Keratinocyte (primary cell): Measurements from ENCODE around the gene RNF175. TPM values are rescaled to one million over a fixed set of nuclear protein-coding genes. Genes with fewer than 3 reads are reported as not detected.

Experiments used
- DNase-seq: peaks from one replicate; pipeline ENCODE4 v3.0.0-alpha.2; 2011; ENCODE audit warnings: low read depth, missing footprints, low spot score
- FAIRE-seq: peaks from 2 replicates; lab custom pipeline; 2011; peaks lifted over from hg19 to GRCh38; lab: Jason Lieb, UNC
- H2AFZ ChIP-seq: 2 replicates; pipeline ENCODE4 v1.6.0; 2012; ENCODE audit warnings: low read length, control low read depth, inconsistent platforms; ENCODE audit not compliant: control insufficient read depth
- H3K27ac ChIP-seq: 2 replicates; pipeline ENCODE4 v1.5.1; 2011; ENCODE audit warnings: low read length; ENCODE audit not compliant: control insufficient read depth, insufficient read depth
- H3K27me3 ChIP-seq: 3 replicates; pipeline ENCODE4 v1.6.0; 2011; ENCODE audit warnings: low read length; ENCODE audit not compliant: control insufficient read depth, insufficient read depth; ENCODE audit errors: extremely low read depth
- H3K36me3 ChIP-seq, 2 experiments: 2 replicates in 1 of 2; 3 replicates in 1 of 2; pipeline ENCODE4 v1.5.1; 2011; ENCODE audit warnings: low read length in 2 of 2, mild to moderate bottlenecking in 1 of 2; ENCODE audit not compliant: control insufficient read depth in 2 of 2, insufficient read depth in 2 of 2; ENCODE audit errors: extremely low read depth in 1 of 2
- H3K4me1 ChIP-seq: 3 replicates; pipeline ENCODE4 v1.5.1; 2011; ENCODE audit warnings: low read length; ENCODE audit not compliant: control insufficient read depth, insufficient read depth; ENCODE audit errors: extremely low read depth
- H3K4me2 ChIP-seq: 3 replicates; pipeline ENCODE4 v1.6.0; 2011; ENCODE audit warnings: low read depth, low read length; ENCODE audit not compliant: control insufficient read depth, insufficient read depth; ENCODE audit errors: extremely low read depth
- H3K4me3 ChIP-seq, 3 experiments: fragments of 200-600 bp in 1 of 3; sonication (generic) in 1 of 3; 2 replicates in 2 of 3; 3 replicates in 1 of 3; pipeline ENCODE4 v1.5.1; 2011 to 2016; ENCODE audit warnings: low read length in 3 of 3, mild to moderate bottlenecking in 3 of 3, control low read depth in 2 of 3, inconsistent platforms in 1 of 3, low read depth in 1 of 3, mixed read lengths in 1 of 3, mixed run types in 1 of 3, moderate library complexity in 1 of 3; ENCODE audit not compliant: control insufficient read depth in 2 of 3, insufficient read depth in 2 of 3; ENCODE audit errors: extremely low read depth in 1 of 3
- H3K79me2 ChIP-seq: 2 replicates; pipeline ENCODE4 v1.6.0; 2012; ENCODE audit warnings: low read length; ENCODE audit not compliant: control insufficient read depth, insufficient read depth
- H3K9ac ChIP-seq: 3 replicates; pipeline ENCODE4 v1.6.0; 2011; ENCODE audit warnings: low read length; ENCODE audit not compliant: control insufficient read depth, insufficient read depth; ENCODE audit errors: extremely low read depth
- H3K9me1 ChIP-seq: 3 replicates; pipeline ENCODE4 v1.6.0; 2011; ENCODE audit warnings: low read length; ENCODE audit not compliant: control insufficient read depth, insufficient read depth; ENCODE audit errors: extremely low read depth
- H3K9me3 ChIP-seq: 2 replicates; pipeline ENCODE4 v1.5.1; 2012; ENCODE audit warnings: low read depth, low read length; ENCODE audit not compliant: control insufficient read depth
- H4K20me1 ChIP-seq: 3 replicates; pipeline ENCODE4 v1.6.0; 2011; ENCODE audit warnings: low read length; ENCODE audit not compliant: control insufficient read depth, insufficient read depth; ENCODE audit errors: extremely low read depth
- CTCF ChIP-seq, 3 experiments: IDR thresholded peaks in 1 of 3; conservative IDR thresholded peaks in 1 of 3; optimal IDR thresholded peaks in 1 of 3; 2 replicates in 2 of 3; 3 replicates in 1 of 3; pipeline versions ENCODE3 to v1.5.1; 2011; ENCODE audit warnings: low read length in 3 of 3, mild to moderate bottlenecking in 3 of 3, moderate library complexity in 2 of 3, control low read depth in 1 of 3, inconsistent platforms in 1 of 3; ENCODE audit not compliant: insufficient read depth in 2 of 3; ENCODE audit errors: extremely low read depth in 1 of 3
- EZH2 ChIP-seq: IDR thresholded peaks from one replicate; pipeline ENCODE4 v1.6.1; 2012; ENCODE audit warnings: inconsistent platforms, mild to moderate bottlenecking, low read length, moderate library complexity
- dilution Hi-C: fragments of 300-500 bp; cut with MboI; formaldehyde crosslinking; loops from one replicate; pipeline ENCODE4 v1.7.0; 2020; ENCODE audit warnings: low sequenced_read_pairs; ENCODE audit not compliant: extremely low pct_ligation_motif_present
- polyA plus RNA-seq, 5 experiments: library from polyadenylated mRNA; depleted of rRNA in 3 of 5; stranded (reverse) in 3 of 5; stranded (forward) in 1 of 5; unstranded in 1 of 5; fragments of >200 nt; gene quantifications; 1 replicate in 1 of 5; 2 replicates in 3 of 5; 3 replicates in 1 of 5; pipeline versions ENCODE4 v1.2.1 to v1.2.3, GENCODE V29; 2011 to 2012; ENCODE audit warnings: missing spikeins in 2 of 5, low read depth in 1 of 5, low replicate concordance in 1 of 5

The RNF175 gene
- polyA plus RNA-seq, 1 donor (not counting 4 experiments of a cell fraction or from before 2014, with no cell fraction given): not detected

GRCh38 chr4:153757407-153757806 lies 2.4 kb downstream of the RNF175 start:
- peaks cover 15% of the 10 kb centered on the region for H3K27me3 ChIP-seq
- H2AFZ ChIP-seq: no peak overlapping the region
- no peak overlapping the region for H3K9ac ChIP-seq
- TF ChIP-seq CTCF (optimal IDR thresholded peaks at IDR 0.05 in 1 of 3, IDR thresholded peaks at IDR 0.05 in 1 of 3, conservative IDR thresholded peaks at IDR 0.05 in 1 of 3; ENCODE audit: extremely low read depth in 1 of 3, insufficient read depth in 2 of 3, low read length in 3 of 3) (no peak), EZH2 (no peak)
- H3K36me3 ChIP-seq: no peaks in the 10 kb centered on the region
- dilution Hi-C loops: no loop called here
- no peaks in the 10 kb centered on the region for H3K79me2 ChIP-seq
- H4K20me1 ChIP-seq: no peaks in the 10 kb centered on the region
- FAIRE-seq: no peak
- H3K27ac ChIP-seq: no peak overlapping the region
- no peak overlapping the region for H3K4me2 ChIP-seq
- DNase-seq: no peak
- no peaks in the 10 kb centered on the region for H3K9me3 ChIP-seq
- H3K4me3 ChIP-seq: no peak overlapping the region
- no peaks in the 10 kb centered on the region for H3K9me1 ChIP-seq
- H3K4me1 ChIP-seq: no peaks in the 10 kb centered on the region

GRCh38 chr4:153755186-153755585 lies 4.6 kb downstream of the RNF175 start:
- no peak for FAIRE-seq
- H3K9me3 ChIP-seq: no peaks in the 10 kb centered on the region
- TF ChIP-seq EZH2 (no peak), CTCF (optimal IDR thresholded peaks at IDR 0.05 in 1 of 3, IDR thresholded peaks at IDR 0.05 in 1 of 3, conservative IDR thresholded peaks at IDR 0.05 in 1 of 3; ENCODE audit: extremely low read depth in 1 of 3, insufficient read depth in 2 of 3, low read length in 3 of 3) (no peak)

More at GRCh38 chr4:153755186-153755585, 4.6 kb downstream of the RNF175 start:
- Histone ChIP-seq H3K27ac (no peak overlapping the region), H3K4me1 (no peaks in the 10 kb centered on the region), H3K79me2 (no peaks in the 10 kb centered on the region), H3K27me3 (peaks cover 12% of the 10 kb centered on the region), H3K4me2 (no peak overlapping the region), H3K9ac (no peak overlapping the region), H2AFZ (no peak overlapping the region), H3K4me3 (no peak overlapping the region), H4K20me1 (no peaks in the 10 kb centered on the region), H3K36me3 (no peaks in the 10 kb centered on the region), H3K9me1 (no peaks in the 10 kb centered on the region)
- no peak for DNase-seq
- dilution Hi-C loops: no loop called here
